AG09309 (cell line): ENCODE results near the gene PCED1B.
"Not testable (repeated sequence)": the region's sequence is repeated elsewhere in the genome, so short reads cannot be mapped to it uniquely, and the experiment has no call there.

ENCODE experiments used
- DNase-seq: peaks from one replicate; pipeline ENCODE4 v3.0.0-alpha.2; 2010; ENCODE audit warnings: low read depth
- H3K4me3 ChIP-seq: 2 replicates; pipeline ENCODE4 v1.5.1; 2011; ENCODE audit warnings: mild to moderate bottlenecking, low read depth, low read length, moderate library complexity; ENCODE audit not compliant: control insufficient read depth
- TF ChIP-seq, protein P1 (sequence below): IDR thresholded peaks from 2 replicates; pipeline ENCODE4 v1.5.1; 2011; ENCODE audit warnings: mild to moderate bottlenecking, low read depth, low read length, inconsistent platforms; ENCODE audit not compliant: insufficient read depth, control insufficient read depth; ENCODE audit errors: missing control alignments

The PCED1B gene

DNA sequence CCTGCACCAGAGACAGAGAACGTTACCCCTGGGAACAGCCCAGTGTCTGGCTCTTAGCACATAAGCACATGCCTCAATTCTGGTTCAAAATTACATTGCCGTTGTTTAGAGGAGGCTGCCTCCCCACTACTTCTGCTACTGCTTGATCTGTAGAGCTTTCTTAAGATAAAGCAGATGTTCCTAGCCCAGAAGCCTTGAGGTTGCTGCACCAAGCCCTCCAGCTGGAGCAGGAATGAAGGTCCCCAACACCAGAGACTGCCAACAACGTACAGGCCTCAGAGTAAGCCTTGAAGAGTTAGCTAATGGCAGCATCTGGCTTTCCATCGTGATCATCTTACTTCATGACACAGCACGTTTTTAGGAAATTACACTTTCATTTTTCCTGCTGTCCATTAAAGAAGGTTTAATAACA is 35.1 kb downstream of the PCED1B start:
- TF ChIP-seq, protein P1, sequence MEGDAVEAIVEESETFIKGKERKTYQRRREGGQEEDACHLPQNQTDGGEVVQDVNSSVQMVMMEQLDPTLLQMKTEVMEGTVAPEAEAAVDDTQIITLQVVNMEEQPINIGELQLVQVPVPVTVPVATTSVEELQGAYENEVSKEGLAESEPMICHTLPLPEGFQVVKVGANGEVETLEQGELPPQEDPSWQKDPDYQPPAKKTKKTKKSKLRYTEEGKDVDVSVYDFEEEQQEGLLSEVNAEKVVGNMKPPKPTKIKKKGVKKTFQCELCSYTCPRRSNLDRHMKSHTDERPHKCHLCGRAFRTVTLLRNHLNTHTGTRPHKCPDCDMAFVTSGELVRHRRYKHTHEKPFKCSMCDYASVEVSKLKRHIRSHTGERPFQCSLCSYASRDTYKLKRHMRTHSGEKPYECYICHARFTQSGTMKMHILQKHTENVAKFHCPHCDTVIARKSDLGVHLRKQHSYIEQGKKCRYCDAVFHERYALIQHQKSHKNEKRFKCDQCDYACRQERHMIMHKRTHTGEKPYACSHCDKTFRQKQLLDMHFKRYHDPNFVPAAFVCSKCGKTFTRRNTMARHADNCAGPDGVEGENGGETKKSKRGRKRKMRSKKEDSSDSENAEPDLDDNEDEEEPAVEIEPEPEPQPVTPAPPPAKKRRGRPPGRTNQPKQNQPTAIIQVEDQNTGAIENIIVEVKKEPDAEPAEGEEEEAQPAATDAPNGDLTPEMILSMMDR = no peak
- no peak overlapping the region for H3K4me3 ChIP-seq
- DNase-seq = no peak

DNA sequence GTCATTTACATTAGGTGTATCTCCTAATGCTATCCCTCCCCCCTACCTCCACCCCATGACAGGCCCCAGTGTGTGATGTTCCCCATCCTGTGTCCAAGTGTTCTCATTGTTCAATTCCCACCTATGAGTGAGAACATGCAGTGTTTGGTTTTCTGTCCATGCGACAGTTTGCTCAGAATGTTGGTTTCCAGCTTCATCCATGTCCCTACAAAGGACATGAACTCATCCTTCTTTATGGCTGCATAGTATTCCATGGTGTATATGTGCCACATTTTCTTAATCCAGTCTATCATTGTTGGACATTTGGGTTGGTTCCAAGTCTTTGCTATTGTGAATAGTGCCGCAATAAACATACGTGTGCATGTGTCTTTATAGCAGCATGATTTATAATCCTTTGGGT is 37.9 kb downstream of the PCED1B start:
- DNase-seq, H3K4me3 ChIP-seq: not testable (repeated sequence)

DNA sequence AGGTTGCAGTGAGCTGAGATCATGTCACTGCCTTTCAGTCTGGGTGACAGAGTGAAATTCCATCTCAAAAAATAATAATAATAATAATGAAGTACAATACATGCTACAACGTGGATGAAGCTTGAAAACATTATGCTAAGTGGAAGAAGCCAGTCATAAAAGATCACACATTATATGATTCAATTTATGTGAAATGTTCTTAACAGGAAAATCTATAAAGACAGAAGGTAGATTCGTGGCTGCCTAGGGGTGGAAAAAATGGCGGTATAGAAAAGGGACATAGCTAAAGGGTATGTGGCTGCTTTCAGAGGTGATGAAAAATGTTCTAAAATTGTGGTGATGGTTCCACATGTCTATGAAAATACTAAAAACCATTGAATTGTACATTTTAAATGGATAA is 41.3 kb downstream of the PCED1B start:
- DNase-seq = no peak
- TF ChIP-seq, protein P1 = no peak
- no peak overlapping the region for H3K4me3 ChIP-seq

DNA sequence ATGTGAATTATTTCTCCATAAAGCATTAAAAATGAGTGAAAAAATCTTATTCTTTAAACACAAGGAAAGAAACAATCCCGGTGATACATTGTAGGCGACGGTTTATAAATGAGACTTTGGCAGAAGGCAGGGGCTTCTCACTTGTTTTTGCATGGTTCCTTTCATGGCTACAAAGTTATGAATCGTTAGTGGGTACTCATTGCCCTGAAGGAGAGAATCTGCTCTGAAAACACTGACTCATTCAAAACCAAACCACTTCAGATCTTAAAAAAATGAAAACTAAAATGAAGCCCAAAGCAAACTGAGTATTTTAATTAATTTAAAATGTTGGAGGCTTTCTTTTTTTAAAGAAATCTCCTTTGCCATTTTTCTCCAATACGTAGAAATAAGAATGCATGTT is 41.7 kb downstream of the PCED1B start:
- TF ChIP-seq, protein P1 = no peak
- H3K4me3 ChIP-seq = no peak overlapping the region
- no peak for DNase-seq

DNA sequence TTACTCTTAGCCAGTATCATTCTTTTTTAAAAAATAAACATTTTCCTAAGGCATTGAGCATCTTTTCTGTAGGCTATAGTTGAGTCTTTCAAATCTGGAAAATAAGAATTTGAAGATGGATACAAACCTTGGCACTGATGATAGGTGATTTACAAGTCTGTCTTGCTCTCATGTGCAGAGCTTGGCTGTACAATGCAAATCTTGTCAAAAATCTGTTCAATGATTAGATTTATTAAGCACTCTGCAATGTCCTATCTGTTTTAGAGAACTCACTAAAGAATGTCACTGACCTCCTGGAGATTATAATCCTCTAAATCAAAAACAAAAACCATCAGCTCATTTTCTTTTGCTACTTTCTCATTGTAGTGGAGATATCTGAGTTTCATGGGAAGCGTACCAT is 43.2 kb downstream of the PCED1B start:
- DNase-seq = no peak
- TF ChIP-seq, protein P1 = no peak
- no peak overlapping the region for H3K4me3 ChIP-seq

DNA sequence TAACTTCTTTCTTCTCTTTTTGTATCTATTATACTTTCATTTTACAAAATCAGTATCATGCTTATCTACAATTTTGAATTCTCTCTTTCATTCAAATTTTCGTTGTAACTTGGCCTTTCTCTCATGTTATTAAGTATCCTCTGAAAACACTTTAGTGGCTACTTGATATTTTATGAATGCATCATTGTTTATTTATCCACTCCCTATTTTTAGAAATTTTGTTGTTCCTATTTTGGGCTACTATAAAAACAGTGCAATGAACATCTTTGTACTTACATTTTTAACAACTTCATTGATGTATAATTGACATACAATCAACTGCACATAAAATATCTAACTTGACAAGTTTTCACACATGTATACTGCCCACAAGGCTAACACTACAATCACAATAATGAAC is 44.3 kb downstream of the PCED1B start:
- no peak overlapping the region for H3K4me3 ChIP-seq

DNA sequence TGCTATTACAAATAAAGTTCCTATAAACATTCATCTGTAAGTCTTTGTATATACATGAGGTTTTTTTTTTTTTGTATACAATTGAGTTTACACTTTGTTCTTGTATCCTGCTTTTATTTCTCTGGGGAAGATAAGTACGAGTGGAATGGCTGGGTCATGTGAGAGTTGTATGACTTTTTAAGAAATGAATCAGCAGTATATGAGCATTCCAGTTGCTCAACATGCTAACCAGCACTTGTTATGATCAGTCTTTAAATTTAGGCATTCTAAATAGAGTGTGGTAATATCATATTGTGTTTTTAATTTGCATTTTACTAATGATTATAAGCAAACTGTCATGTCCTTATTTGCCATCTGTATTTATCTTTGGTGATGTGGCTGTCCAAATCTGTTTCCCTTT is 45.0 kb downstream of the PCED1B start:
- no peak overlapping the region for H3K4me3 ChIP-seq
- no peak for DNase-seq
- TF ChIP-seq, protein P1 = no peak

More for the DNA sequence above, 44.3 kb downstream of the PCED1B start:
- DNase-seq = no peak
- TF ChIP-seq, protein P1 = no peak
